Esophagus muscularis mucosa (tissue), 4 donors: ENCODE results near the gene FZR1. TPM values are rescaled to one million over a fixed set of nuclear protein-coding genes. Genes with fewer than 3 reads are reported as not detected.

Source experiments
- DNase-seq: peaks from one replicate; pipeline ENCODE4 v3.0.0-alpha.2; 2017; ENCODE audit errors: extremely low spot score
- H3K27ac ChIP-seq, 4 donors: fragments of 200-600 bp; sonication (generic); replicated peaks in 1 of 4; 1 replicate in 3 of 4; 2 replicates in 1 of 4; pipeline ENCODE4 v1.5.1; 2016 to 2019; ENCODE audit warnings: mild to moderate bottlenecking in 1 of 4
- H3K27me3 ChIP-seq, 4 donors: fragments of 200-600 bp; sonication (generic); one replicate each; pipeline versions ENCODE4 v1.5.1 to v1.6.0; 2016 to 2019
- H3K36me3 ChIP-seq, 4 donors: fragments of 200-600 bp; sonication (generic); one replicate each; pipeline ENCODE4 v1.5.1; 2016 to 2019
- H3K4me1 ChIP-seq, 4 donors: fragments of 200-600 bp; sonication (generic); one replicate each; pipeline ENCODE4 v1.5.1; 2016 to 2019
- H3K4me3 ChIP-seq, 4 donors: fragments of 200-600 bp; sonication (generic); 1 replicate in 2 of 4; 2 replicates in 2 of 4; pipeline ENCODE4 v1.5.1; 2016 to 2019; ENCODE audit warnings: mild to moderate bottlenecking in 4 of 4, moderate library complexity in 1 of 4
- H3K9me3 ChIP-seq, 4 donors: fragments of 200-600 bp; sonication (generic); 1 replicate in 3 of 4; 2 replicates in 1 of 4; pipeline ENCODE4 v1.5.1; 2016 to 2019
- EP300 ChIP-seq: sonication (generic); formaldehyde crosslinking; IDR thresholded peaks from one replicate; pipeline ENCODE4 v1.6.1; 2017; ENCODE audit warnings: antibody characterized with exemption
- POLR2A ChIP-seq: fragments of 450-650 bp; IDR thresholded peaks from one replicate; pipeline ENCODE4 v1.6.1; 2017; ENCODE audit warnings: antibody characterized with exemption, moderate library complexity, mild to moderate bottlenecking, low read depth
- POLR2AphosphoS5 ChIP-seq, 2 donors: sonication (generic); formaldehyde crosslinking; IDR thresholded peaks; one replicate each; pipeline ENCODE4 v1.6.1; 2017; ENCODE audit warnings: antibody characterized with exemption in 2 of 2
- WGBS: methylation state at CpG from one replicate; pipeline ENCODE4 v1.1.5; 2018; 5-methylcytosine and 5-hydroxymethylcytosine counted together
- intact Hi-C: fragments of 100-400 bp; cut with DNase I; formaldehyde crosslinking; loops from one replicate; pipeline ENCODE4 v1.15.1; 2023
- total RNA-seq, 4 donors: library from RNA; depleted of rRNA; stranded (reverse); fragments of >200 nt; gene quantifications; one replicate each; pipeline versions ENCODE4 v1.1.0 to v1.2.1, GENCODE V29; 2016
- TF ChIP-seq, protein P1 (sequence below), 3 experiments: fragments of 200-600 bp in 2 of 3; fragments of 450-650 bp in 1 of 3; sonication (generic) in 2 of 3; IDR thresholded peaks; one replicate each; pipeline ENCODE4 v1.5.1; 2017 to 2019; ENCODE audit warnings: antibody characterized with exemption in 3 of 3, mild to moderate bottlenecking in 2 of 3, moderate library complexity in 1 of 3

FZR1 gene
- total RNA-seq, 4 donors from 2014 or later: 15.8 to 41.2 (median 31.4) TPM

DNA sequence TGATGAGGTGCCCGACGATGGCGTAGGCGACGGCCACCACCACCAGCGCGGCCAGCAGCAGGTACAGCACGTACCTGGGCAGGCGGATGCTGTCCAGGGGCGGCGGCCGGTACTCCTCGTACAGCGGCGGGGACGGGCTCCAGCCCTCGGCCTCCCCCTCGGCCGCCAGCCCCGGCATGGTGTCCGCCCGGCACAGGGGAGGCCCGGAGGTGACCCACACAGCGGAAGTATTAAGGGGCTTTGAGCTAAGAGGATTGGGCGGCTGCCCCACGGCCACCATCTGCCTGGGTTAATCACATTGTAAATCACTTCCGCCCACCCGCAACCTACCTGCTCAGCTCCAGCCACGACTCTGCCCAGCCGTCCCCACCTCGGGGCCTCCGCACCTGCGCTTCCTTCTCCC lies 22.9 kb upstream of the FZR1 start, which contains the start of gene SMIM44:
TSS of gene SMIM44 (minus strand) at position 216 of the 403 bp plus-strand sequence. CDS start at position 178, 38 bp downstream.
- H3K27ac ChIP-seq: no peak within 1 kb of the TSS
- intact Hi-C loops: no loop called here

DNA sequence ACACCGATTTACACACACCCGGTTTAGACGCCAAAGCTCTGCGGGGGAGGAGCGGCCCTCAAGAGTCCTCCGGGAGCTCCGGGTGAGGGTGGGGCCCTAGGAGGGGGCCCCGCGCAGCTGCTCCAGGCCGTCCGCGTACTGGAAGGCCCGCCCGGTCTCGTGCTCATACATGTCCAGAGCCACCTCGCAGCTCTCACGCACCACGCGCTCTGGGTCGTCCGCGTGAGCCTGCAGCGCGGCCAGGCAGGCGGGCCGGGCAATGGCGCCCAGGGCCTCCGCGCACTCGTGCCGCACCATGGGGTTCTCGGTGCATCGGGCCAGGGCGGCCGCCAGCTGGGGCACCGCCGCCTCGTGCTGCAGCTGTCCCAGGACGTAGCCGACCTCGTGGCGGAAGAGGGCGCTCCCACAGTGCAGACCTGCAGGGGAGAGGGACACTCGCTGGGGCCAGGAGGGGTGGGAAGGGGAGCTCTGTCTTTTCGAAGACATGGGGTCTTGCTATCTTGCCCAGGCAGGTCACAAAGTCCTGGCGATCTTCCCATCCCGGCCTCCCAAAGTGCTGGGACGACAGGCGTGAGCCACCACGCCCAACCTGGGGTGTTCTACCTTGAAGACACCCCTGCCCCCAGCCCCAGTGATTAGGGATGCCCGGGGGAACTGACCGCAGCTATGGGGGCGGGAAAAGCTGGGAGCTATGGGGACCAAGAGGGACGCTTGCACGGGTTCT lies 14.6 kb upstream of the FZR1 start:
- Histone ChIP-seq H3K4me1 (no peaks in the 10 kb centered on the region), H3K27me3 (peaks cover 0 to 3% (median 0%) of the 10 kb centered on the region in 4 donors), H3K36me3 (peaks cover 40 to 69% (median 61%) of the 10 kb centered on the region in 4 donors), H3K4me3 (no peak overlapping the region), H3K9me3 (no peaks in the 10 kb centered on the region), H3K27ac (no peak overlapping the region)
- no peak for DNase-seq
- intact Hi-C loops: no loop called here
- TF ChIP-seq EP300 (no peak), POLR2A (no peak), POLR2AphosphoS5 (IDR thresholded peaks at IDR 0.05) (no peak)
- TF ChIP-seq, protein P1, sequence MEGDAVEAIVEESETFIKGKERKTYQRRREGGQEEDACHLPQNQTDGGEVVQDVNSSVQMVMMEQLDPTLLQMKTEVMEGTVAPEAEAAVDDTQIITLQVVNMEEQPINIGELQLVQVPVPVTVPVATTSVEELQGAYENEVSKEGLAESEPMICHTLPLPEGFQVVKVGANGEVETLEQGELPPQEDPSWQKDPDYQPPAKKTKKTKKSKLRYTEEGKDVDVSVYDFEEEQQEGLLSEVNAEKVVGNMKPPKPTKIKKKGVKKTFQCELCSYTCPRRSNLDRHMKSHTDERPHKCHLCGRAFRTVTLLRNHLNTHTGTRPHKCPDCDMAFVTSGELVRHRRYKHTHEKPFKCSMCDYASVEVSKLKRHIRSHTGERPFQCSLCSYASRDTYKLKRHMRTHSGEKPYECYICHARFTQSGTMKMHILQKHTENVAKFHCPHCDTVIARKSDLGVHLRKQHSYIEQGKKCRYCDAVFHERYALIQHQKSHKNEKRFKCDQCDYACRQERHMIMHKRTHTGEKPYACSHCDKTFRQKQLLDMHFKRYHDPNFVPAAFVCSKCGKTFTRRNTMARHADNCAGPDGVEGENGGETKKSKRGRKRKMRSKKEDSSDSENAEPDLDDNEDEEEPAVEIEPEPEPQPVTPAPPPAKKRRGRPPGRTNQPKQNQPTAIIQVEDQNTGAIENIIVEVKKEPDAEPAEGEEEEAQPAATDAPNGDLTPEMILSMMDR (IDR thresholded peaks at IDR 0.05): no peak
- 89% methylated on average over 43 of the region's 55 CpGs for WGBS

More for the DNA sequence above, 22.9 kb upstream of the FZR1 start, which contains the start of gene SMIM44:
- Histone ChIP-seq H3K36me3 (no peaks in the 10 kb centered on the region), H3K4me1 (peaks cover 0 to 24% (median 0%) of the 10 kb centered on the region in 4 donors), H3K9me3 (no peaks in the 10 kb centered on the region), H3K27me3 (peaks cover 0 to 79% (median 33%) of the 10 kb centered on the region in 4 donors), H3K4me3 (no peak within 1 kb of the TSS)
- 75% methylated on average over 8 of the region's 33 CpGs for WGBS
- DNase-seq: no peak
- TF ChIP-seq, protein P1 (IDR thresholded peaks at IDR 0.05): no peak
- no peak for TF ChIP-seq POLR2AphosphoS5 (IDR thresholded peaks at IDR 0.05)
- TF ChIP-seq POLR2A: no peak
- no peak for TF ChIP-seq EP300

DNA sequence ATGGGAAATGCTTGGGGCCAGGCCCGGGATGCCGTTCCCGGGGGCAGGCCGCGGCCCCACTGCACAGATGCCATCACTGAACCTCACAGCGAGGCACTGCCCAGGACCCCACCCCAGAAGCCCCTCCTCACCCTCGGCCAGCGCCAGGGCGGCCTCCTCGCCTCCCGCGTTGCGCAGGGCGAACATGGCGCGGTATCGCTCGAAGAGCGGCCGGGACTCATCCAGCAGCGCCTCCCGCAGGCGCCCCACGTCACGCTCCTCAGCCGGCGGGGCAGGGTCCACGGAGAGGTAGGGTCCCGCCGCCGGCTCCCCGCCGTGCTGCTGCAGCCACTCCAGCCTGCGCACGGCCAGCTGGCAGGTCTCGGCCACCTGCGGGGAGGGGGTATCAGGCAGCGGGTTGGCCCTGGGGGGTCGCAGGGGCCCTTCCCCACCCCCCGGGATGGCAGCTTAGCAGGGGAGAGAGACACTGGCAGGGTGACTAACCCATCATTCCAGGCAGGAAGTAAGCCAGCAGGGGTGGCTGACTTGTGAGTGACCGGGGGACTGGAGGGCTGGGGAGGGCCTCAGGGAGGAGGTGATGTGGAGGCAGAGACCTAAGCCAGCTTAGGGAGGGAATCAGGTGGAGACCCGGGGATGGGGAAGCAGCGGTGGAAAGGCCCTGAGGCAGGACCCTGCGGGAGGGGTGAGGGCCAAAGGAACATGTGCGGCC lies 13.8 kb upstream of the FZR1 start:
- no peaks in the 10 kb centered on the region for H3K4me1 ChIP-seq
- no peaks in the 10 kb centered on the region for H3K27me3 ChIP-seq
- H3K4me3 ChIP-seq: no peak overlapping the region
- DNase-seq: no peak
- TF ChIP-seq POLR2AphosphoS5 (IDR thresholded peaks at IDR 0.05): no peak
- TF ChIP-seq, protein P1 (IDR thresholded peaks at IDR 0.05): no peak
- TF ChIP-seq POLR2A: no peak
- no peak for TF ChIP-seq EP300
- no peaks in the 10 kb centered on the region for H3K9me3 ChIP-seq
- intact Hi-C loops: no loop called here
- H3K36me3 ChIP-seq: peaks cover 41 to 77% (median 66%) of the 10 kb centered on the region in 4 donors
- no peak overlapping the region for H3K27ac ChIP-seq
- WGBS: 94% methylated on average over 38 of the region's 45 CpGs

DNA sequence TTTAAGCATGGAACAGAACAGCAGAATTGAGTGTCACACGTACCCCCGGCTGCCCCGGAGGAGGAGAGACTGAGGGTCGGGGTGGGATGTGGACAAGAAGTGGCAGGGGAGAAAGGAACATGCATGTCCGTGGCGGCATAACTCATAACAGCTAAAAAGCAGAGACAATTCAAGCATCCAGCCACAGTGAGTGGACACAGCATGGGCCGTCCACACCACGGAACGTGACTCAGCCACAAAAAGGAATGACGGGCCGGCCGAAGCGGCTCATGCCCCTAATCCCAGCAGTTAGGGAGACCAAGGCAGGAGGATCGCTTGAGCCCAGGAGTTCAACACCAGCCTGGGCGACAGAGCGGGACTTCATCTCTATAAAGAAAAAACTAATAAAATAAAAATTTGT lies 13.2 kb upstream of the FZR1 start:
- H3K9me3 ChIP-seq: no peaks in the 10 kb centered on the region
- WGBS: 92% methylated on average over 16 of the region's 16 CpGs
- H3K4me3 ChIP-seq: no peak overlapping the region
- no peaks in the 10 kb centered on the region for H3K27me3 ChIP-seq
- no peak for TF ChIP-seq POLR2AphosphoS5 (IDR thresholded peaks at IDR 0.05)
- TF ChIP-seq, protein P1 (IDR thresholded peaks at IDR 0.05): no peak
- peaks cover 41 to 79% (median 67%) of the 10 kb centered on the region in 4 donors for H3K36me3 ChIP-seq
- DNase-seq: no peak
- H3K27ac ChIP-seq: no peak overlapping the region
- intact Hi-C loops: no loop called here
- peaks cover 0 to 3% (median 0%) of the 10 kb centered on the region in 4 donors for H3K4me1 ChIP-seq
